Pulmonary artery endothelial cell (primary cell): ENCODE results near the gene SLC23A3. TPM values are rescaled to one million over a fixed set of nuclear protein-coding genes. Genes with fewer than 3 reads are reported as not detected.
A peak's percentile ranks its signal among the peaks of the same experiment; 100 is the strongest.

Experiments used
- DNase-seq: peaks from one replicate; pipeline ENCODE4 v3.0.0-alpha.2; 2011; ENCODE audit warnings: low read depth, low spot score
- total RNA-seq: library from RNA; depleted of rRNA; stranded (reverse); fragments of >200 nt; gene quantifications from 2 replicates; pipeline ENCODE4 v1.2.3, GENCODE V29; 2014

SLC23A3 gene
- total RNA-seq, 1 donor from 2014 or later: 0.59 TPM

DNA sequence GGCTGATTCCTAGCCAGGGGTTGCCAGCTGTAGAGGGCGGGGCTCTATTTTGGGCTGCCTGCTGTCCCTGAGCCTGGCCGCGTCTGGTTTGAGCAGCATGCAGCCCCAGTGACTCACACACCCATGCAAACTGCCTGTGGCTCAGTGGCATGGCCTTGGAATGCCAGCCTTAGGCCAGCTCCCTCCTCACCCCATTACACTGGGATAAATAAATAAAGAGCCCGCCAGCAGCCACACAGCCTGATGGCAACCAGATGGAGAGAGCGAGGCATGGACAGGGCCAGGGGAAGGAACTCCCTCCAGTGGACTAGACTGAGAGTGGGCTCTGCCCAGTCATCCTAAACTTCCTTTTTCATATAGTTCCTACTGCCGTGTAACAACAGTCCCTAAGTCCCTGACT is 27.5 kb downstream of the SLC23A3 start:
- no peak for DNase-seq

DNA sequence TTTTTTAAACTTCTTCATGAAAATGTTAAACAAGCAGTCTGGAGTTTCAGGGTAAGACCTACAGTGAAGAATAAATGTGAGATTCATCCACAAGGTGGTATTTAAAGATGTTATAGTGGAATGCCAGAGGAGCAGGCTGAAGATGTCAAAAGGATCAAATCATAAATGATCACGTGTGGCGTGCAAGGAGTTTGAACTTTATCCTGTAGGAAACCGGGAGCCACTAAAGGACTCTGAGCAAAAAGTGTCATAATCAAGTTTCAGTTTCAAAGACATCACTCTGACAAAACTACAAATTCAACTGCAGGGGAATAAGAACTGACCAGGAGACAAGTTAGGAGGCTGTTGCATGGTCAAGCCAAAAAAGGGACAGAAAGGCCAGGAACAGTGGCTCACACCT is 29.1 kb downstream of the SLC23A3 start:
- DNase-seq: no peak

DNA sequence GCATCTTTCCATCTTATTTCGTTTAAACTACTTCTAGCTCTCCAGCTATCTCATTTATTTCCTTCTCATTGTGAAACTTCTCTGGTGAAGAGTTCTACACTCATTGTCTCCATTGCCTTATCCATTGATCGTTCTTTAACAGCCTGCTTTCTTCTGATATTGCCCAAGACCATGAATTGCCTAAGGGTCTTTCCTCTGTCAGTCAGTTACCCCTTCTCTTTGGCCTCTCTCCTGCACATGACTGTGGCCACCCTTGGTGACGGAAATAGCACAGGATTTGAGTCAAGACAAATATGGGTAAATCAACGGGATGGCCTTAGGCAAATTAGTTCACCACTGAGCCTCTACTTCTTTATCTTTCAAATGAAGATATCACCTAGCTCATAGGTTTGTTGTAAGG is 35.9 kb downstream of the SLC23A3 start:
- DNase-seq: no peak

DNA sequence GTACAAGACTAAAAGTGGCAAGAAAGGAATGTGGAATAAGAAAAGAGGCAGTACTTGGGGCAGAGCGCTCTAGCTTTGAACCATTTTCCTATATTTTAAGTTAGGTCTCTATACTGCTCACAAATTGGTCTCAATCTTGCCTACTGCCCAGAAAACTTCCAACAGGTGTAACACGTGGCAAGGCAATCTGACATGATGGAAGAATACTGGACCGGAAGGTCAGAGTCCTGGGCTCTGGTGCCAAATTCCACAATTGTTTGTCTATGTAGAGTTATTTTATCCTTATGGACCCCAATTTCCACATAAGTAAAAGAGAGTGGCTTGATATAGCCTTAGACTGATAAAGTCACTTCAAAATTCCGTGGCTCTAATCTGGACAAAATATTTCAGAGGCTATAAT is 38.1 kb downstream of the SLC23A3 start:
- DNase-seq: no peak

DNA sequence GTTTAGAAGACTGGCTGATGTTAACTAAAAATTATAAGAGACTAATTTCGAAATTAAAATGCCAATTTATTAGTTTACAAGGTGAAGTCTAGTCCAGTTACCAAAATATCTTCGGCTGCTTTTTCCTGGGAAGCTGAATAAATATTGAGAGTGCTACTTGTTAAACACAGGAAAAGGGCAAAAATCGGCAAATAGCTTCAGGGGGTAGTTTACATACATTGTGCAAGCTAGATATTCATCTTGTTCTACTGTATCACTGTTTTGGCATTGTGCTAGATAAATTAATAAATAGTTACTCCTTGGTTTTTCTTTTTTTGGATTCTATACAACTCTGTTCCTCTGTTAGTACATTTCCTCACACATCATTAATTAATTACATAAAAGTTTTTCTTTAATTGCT is 38.5 kb downstream of the SLC23A3 start:
- DNase-seq: no peak

DNA sequence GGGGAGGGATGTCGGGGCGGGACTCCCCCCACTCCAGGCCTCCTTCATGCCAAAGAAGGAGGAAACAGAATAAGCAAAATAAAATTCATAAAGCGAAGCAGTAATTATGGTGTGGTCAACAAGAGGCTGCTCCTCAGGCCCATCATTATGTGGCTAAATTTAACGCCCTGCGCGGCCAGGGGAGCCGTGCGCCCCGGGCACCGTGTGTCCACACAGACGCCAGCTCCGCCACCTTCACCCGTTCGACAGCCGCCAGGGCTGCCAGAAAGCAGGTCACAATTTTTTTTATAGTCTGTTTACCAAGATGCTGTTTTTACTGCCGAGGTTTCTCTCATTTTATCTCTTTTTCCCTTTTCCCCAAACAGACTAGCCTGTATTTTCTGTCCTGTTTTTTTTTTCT is 40.2 kb downstream of the SLC23A3 start:
- DNase-seq: no peak

DNA sequence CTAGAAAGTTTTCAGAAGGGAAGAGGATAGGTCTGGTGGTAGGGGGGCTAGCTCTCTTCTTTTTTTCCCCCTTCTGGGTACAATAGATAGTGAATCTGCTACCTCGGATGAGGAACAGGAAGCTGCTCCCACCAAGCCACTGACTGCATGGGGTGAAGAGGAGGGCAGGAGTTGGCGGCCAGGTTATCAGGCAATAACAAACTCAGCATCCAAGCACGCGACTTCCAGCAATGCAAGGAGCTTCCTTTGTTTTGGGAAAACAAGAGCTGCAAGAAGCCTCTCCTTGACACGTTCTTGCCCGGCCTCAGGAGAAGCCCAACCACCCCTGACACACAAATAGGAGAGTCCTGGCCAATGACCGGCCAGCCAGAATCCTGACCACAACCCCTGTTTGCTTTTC is 41.4 kb downstream of the SLC23A3 start:
- no peak for DNase-seq

DNA sequence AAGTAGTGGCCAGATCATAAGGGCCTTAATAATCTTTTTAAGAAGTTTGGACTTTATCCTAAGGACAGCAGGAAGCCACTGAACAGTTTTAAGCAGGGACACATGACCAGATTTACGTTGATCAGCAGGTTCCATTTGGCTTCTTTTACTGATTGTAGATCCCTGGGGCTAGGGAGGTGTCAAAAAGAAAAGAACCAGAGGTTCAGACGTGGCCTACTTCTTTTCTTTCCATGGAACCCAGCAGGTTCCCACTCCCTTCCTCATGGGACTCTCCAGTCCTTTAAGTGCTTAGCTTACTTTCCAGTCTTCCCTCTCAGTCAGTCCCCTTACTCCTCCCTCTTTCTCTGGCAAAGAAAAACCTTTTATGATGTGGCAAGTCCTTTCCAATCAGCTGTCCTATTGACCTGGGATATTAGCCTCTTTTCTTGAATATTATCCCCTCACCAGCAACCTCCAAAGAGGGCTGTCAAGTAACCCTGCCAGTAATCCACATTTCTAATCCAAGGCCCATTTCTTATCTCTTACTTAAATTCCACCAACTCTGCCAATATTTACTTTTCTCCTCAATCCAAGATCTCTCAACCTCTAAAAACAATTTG is 42.7 kb downstream of the SLC23A3 start:
- DNase-seq: no peak

DNA sequence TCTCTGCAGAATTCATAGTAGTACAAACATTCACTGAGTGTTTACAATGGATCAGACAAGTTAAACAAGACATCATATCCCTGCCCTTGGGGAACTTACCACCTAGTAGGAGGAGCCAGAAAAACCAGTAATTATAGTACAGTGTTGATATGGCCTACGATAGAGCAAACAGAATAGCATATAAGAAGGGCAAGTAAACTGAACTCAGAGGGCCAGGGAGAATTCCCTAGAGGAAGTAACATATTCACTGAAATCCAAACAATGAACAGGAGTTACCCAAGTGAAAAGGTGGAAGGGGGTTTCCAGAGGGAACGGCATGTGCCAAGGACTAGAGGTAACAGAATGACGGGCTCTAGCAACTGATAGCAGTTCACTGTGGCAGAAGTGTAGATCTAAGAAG is 43.3 kb downstream of the SLC23A3 start:
- DNase-seq: no peak

DNA sequence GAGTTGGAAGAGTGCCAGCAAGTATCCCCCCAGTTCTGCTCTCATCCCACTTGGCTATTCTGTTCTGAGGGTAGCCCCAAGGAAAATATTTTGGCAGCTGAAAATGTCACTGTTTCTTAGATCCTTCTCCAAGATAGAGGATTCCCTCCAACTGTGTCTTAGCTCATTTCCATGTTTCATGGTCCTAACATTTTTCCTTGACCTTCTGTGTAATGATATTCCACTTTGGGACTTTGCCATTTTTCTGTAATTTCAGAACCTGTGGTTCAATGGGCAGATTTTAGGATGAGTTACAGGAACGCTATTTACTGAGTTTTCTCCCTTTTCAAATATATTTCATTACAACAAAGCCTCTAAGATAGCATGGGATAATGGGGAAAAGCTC is 44.0 kb downstream of the SLC23A3 start:
- DNase-seq: no peak

DNA sequence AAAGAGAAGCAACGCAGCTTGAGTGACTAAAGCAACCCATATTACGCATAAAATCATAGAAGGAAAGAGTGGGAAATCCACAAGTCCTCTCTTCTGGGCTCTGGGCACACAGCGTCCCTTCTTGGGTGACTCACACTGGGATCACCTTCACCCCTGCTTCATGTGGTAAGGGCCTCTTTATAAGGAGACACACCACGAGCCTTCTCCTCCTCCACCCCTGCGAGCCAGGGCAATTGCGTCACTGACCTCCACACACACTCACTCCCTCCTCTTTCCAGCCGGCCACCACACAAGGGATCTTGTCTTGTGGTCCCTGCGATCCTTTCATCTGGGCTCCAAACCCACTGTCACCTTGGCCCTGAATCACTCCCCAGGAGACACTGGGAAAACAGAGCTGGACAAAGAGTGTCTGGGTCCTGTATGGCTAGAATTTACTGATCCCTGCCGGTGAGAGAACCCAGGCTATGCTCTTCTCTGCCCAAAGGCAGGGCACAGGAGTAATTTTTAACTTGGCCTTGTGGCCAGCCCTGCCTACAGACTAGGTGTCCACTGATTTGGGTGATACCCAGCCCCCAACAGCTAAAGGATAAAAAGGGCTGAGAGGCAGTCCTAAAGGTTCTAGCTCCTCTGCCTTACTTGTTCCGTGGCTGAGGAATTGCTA is 44.5 kb downstream of the SLC23A3 start:
- no peak for DNase-seq

DNA sequence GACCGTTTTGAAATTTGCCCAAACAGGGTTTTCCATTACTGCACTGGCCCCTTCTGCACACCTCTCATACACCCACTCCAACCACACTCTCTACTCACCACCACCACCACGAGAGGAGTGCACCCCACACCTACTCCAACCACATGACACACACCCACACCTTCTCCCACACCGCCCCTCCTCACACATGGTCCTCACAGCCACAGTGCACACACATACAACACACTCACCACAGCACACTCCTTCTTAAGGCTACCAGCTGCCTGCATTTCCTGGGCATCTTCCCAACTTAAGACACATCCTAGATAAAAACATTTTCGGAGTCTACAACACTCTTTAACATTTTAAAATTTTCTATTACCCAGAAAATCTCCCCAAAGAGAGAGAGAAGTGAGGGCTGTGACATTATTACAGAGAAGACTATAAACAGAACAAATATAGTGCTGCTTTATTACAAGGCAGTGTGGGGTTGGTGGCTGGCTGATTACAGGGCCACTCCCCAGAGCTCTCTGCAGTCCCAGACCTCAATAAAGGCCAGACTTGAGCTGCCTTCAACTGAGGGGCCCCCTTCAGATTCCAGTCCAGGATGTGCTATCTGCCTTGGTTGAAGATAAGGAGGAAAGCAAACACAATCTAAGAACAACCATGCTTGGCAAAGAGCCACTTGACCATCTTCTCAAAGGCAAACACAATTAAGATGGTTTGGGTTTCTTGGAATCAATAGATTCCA is 45.3 kb downstream of the SLC23A3 start:
- DNase-seq: no peak

DNA sequence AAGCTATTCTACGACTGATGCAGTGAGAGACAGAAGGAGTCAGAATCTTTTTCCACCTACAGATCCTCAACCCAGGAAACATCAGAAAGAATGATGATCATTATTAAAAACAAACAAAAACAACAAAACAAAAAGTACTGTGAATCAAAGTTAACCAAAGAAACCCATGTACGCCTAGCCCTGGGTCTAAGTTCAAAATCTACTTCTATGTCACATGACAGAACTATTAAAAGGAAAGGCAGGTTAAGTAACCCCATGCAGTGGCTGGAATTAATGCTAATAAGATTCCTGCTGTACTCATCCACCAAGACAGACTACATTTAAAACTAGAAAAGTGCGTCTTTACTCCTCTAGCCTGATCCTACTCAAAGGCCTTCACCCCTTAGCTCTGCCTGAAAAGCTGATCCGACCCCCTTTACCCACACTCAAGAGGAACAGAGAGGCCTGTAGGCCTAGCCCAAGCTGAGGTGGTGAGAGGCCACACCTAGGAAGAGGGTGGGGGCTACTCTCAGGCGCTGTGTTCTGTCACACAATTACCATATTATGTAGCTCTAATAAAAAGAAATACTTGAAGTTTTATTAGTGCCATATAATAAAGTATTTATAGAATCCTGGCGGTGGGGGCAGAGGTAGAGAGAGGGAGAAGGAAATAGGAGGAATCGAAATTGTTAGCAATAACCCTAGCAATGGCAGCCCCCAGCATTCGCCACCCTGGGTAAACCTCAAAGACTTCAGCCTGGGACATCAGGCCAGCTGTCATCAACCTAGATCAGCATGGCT is 46.3 kb downstream of the SLC23A3 start:
- no peak for DNase-seq

DNA sequence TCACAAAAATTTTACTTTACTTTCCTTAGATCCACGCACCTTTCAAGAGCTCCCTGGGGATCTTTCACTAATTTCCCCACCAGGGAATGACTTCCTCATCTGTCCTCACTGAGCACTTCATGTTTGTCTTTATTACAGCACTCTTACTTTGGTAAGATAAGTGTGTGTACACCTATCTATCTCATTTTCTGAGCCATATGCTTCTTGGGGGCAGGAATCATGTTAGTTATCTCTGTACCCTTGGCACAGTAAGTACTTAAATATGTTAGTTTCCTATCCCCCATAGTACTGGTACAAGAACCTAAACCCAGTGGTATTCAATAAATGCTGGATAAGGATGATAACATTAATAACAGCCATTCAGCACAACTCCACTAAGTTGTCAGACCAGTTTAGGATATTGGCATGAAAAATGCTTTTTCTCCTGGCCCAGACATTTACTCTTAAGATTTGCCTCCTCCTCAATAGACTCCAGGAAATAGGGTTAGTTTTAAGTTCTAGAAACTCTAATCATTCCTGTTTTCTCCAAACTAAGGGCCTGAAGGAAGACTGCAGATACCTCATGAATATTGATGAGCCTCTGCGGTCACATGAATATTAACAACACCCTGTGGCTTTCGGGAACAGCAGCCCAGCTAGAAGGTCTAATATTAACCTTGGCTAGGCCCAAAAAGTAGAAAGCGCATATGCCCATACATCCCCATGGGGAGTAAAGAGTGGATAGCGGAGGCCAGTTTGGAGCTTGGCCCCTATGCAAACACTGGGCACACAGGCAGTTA is 47.4 kb downstream of the SLC23A3 start:
- no peak for DNase-seq

DNA sequence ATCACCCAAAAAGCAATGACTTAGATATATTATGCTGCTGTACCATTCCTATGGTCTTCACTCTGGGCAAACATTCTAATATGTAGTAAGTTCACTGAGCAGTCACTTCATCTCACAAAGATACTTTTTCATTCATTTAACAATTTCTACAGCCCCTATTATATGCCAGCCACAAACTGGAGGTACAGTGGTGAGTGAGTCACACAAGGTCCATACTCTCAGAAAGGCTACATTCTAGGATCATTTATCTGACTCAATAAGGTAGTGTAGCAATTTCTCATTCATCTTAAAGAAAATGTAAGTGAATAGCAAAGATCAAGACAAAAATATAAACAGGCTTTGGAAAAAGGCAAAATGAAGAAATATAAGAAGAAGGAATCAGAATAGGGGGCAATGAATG is 49.7 kb downstream of the SLC23A3 start:
- no peak for DNase-seq

DNA sequence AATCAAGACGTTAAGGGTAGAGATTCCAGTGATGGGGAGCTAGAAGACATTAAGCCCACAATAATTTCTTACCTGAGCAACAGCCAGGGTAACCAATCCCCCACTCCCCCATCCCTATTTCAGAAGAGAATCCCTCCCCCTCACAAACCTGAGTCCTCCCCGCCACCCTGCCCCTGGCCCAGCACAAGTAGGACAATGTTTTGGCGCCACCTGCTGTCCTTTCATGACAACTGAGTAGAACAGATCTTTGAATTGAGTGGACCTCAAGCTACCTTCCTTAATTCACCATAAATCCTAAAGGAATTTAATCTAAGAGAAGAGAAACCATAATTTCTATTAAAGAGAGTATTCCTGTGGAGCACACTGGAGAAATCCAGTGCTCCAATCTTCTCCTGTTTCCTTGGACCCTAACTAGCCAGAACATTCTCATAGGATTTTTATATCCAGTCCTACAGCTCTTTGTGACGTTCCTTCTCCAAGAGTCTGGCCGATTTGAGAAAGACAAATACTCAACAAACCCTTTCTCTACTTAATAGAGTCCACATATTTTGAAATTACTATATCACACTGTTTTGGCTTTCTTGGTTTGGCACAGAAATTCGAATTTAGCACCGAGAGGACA is 50.3 kb downstream of the SLC23A3 start:
- DNase-seq: peak; percentile 8

DNA sequence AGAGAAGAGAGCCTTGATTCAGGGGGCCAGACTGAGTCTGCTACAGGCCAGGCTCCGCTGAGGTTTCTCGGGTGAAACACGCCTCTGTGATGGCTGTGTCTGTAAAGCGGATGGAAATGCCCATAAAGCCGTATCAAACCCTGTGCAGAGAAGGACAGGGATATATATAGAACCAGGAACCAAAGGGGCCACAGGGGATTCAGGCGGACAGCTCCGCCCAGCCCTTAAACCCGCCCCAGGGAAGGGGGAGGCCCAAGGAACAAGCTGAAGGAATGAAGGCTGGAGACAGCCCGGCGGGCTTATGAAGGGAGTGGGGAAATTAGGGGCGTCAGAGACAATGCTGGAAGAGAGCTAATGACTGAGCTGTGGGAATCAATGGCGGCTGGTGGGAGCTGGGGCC is 51.3 kb downstream of the SLC23A3 start:
- DNase-seq: no peak

DNA sequence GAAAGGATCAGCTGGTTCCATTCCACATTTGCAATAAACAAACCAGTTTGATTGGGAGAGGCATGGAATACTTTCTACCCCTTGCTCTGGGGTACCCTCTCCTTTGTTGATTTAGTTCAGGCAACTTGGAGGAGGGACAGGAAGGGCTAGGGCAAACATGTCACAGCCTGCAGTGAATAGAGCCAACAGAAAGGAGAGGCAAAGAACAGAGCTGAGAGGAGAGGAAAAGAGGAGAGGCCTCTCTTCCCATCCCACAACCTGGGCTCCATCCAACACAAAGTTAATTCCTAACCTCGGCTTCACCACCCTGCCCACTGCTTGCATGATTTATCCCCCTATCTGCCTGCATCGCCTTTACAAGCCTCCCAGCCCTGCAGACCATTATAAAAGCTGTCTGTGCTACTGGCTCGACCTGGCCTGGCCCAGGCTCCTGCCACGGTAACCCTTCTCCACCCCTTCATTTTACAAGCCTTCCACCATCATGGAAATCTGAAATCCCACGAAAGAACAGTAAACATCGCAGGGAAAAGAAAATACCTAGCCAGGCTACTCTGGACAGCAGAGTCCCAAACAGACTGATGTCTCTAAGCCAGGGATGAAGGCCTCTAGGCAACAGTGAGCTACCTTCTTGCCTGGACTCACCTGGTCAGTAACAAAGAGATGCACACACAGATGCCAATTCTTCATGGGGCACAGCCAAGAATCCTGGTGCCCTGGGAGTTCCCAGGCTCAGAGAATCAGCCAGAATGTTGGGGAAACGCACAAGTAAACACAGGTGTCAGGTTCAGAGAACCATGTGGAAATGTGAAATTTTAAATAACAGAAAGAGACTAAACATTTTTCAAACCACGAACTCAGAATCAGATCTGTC is 52.8 kb downstream of the SLC23A3 start:
- DNase-seq: no peak

DNA sequence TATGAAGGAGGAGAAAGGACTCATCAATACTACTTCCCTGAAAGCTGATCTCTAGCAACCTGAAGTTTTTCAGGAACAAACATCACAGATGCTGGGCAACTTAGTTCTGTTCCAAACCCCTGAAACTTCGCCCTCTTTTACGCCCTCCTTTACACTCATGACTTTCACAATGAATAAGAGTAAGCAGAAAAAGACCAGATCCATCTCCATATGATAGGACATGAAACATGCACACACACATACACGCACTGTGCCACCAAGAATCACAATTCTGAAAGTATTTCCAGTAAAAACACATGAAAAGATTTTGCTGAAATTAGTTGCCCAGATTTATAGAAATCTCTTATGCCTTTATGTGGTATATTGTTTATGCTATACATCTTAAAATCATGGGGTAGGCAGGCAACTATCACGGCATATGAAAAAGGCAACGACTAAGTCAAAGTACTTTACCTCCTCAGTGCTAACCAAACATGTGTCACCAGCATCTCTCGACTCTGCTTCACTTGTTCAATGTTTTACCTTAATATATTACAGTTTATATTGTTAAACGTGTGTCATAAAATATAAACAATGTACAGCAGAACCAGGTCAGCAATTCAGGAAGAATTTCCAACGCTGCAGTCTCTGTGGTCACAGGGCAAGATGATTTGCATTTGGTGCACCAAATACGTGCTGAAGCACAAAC is 57.0 kb downstream of the SLC23A3 start:
- no peak for DNase-seq

DNA sequence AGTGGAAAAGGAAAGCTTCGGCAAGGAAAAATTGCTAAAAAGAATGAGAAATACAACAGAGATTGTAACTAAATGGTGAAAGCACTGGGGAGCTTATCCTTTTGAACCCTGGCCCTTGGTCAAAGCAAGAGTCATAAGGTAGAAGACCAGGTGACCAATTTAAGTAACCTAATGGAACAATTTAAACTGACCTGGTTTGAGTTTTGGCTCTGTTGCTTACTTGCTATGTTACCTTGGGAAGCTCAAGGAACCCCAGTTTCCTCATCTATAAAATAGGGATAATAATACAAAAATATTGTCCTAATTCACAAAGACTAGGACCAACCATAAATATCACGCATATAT is 57.8 kb downstream of the SLC23A3 start:
- no peak for DNase-seq
